ENCODE data around the gene C10orf105. TPM values are rescaled to one million over a fixed set of nuclear protein-coding genes. Genes with fewer than 3 reads are reported as not detected.

Gene C10orf105
- total RNA-seq = under 1 TPM in 1 of 2 donors, not detected in 1; 0.08 TPM
- long read RNA-seq = 0 reads

- no peak for DNase-seq
- intact Hi-C loops (cut with DNase I, micrococcal nuclease) = loop anchor here in 1 of 2 donors (10.0 kb wide), 1 partner anchor 55 kb away; the partner anchor contains the start of gene VSIR
- no peak for ATAC-seq
Measured at GRCh38 chr10:71719464-71720201, at the start of gene C10orf105. Gene C10orf105, minus strand, starts transcription at chr10:71719778. Its CDS starts 3,441 bp downstream, at chr10:71716337.

- intact Hi-C loops (cut with DNase I, micrococcal nuclease) = no loop called here
- peak; percentile 38 for ATAC-seq
- DNase-seq = no peak
Measured at GRCh38 chr10:71767420-71768035, 48.0 kb upstream of the C10orf105 start.

GRCh38 chr10:71766717-71767419 lies 47.3 kb upstream of the C10orf105 start:
- intact Hi-C loops (cut with DNase I, micrococcal nuclease) = no loop called here
- ATAC-seq (peak; percentile 87), DNase-seq (peak; percentile 92 to 98)

GRCh38 chr10:71765906-71766716 lies 46.5 kb upstream of the C10orf105 start:
- intact Hi-C loops (cut with DNase I, micrococcal nuclease) = no loop called here
- DNase-seq = no peak
- ATAC-seq = no peak

- ATAC-seq = no peak
- intact Hi-C loops (cut with DNase I, micrococcal nuclease) = no loop called here
- DNase-seq = no peak
Measured at GRCh38 chr10:71765176-71765904, 45.8 kb upstream of the C10orf105 start.

GRCh38 chr10:71763352-71764127 lies 44.0 kb upstream of the C10orf105 start:
- DNase-seq (no peak), ATAC-seq (no peak)
- intact Hi-C loops (cut with DNase I, micrococcal nuclease) = no loop called here

- intact Hi-C loops (cut with DNase I, micrococcal nuclease) = no loop called here
- ATAC-seq (no peak), DNase-seq (no peak)
Measured at GRCh38 chr10:71762324-71762723, 42.7 kb upstream of the C10orf105 start.

GRCh38 chr10:71761541-71762113 lies 42.0 kb upstream of the C10orf105 start:
- ATAC-seq (no peak), DNase-seq (no peak)
- intact Hi-C loops (cut with DNase I, micrococcal nuclease) = no loop called here

- DNase-seq (no peak), ATAC-seq (no peak)
- intact Hi-C loops (cut with DNase I, micrococcal nuclease) = no loop called here
Measured at GRCh38 chr10:71761105-71761511, 41.5 kb upstream of the C10orf105 start.

GRCh38 chr10:71757399-71757922 lies 37.9 kb upstream of the C10orf105 start:
- intact Hi-C loops (cut with DNase I, micrococcal nuclease) = no loop called here
- ATAC-seq (peak; percentile 80), DNase-seq (no peak)

- intact Hi-C loops (cut with DNase I, micrococcal nuclease) = no loop called here
- DNase-seq (no peak), ATAC-seq (no peak)
Measured at GRCh38 chr10:71756311-71757191, 37.0 kb upstream of the C10orf105 start.

- DNase-seq = no peak
Measured at GRCh38 chr10:71755179-71755879, 35.8 kb upstream of the C10orf105 start.

GRCh38 chr10:71754562-71754961 lies 35.0 kb upstream of the C10orf105 start:
- intact Hi-C loops (cut with DNase I, micrococcal nuclease) = no loop called here
- DNase-seq (no peak), ATAC-seq (no peak)

More at GRCh38 chr10:71755179-71755879, 35.8 kb upstream of the C10orf105 start:
- ATAC-seq = no peak
- intact Hi-C loops (cut with DNase I, micrococcal nuclease) = no loop called here

- DNase-seq (no peak), ATAC-seq (no peak)
- intact Hi-C loops (cut with DNase I, micrococcal nuclease) = no loop called here
Measured at GRCh38 chr10:71753960-71754505, 34.5 kb upstream of the C10orf105 start.

Data from left colon (tissue), 2 donors.